K562 (cell line): Measurements from ENCODE around the gene PACS1. TPM values are rescaled to one million over a fixed set of nuclear protein-coding genes. Genes with fewer than 3 reads are reported as not detected.

Experiments
- ATAC-seq: fragments of 200-7000 bp; cut with Tn5 transposase; 3 replicates; pipeline ENCODE4 v1.9.1; 2020; ENCODE audit warnings: moderate library complexity
- BruUV-seq: library from RNA; stranded (reverse); fragments of 400-500 nt; replicated peaks from 2 replicates; lab custom pipeline; 2021; lab: Mats Ljungman, UMichigan
- CTCF ChIA-PET: fragments of 300-600 bp; formaldehyde crosslinking; extraction: SDS; loops from one replicate; lab custom pipeline; 2021; ENCODE audit warnings: low intra/inter-chr PET ratio; lab: Yijun Ruan, JAX
- POLR2A ChIA-PET: fragments of 300-600, 350-650 bp; sonication (Branson Sonifier 250); formaldehyde crosslinking; extraction: SDS; loops from one replicate; lab custom pipeline; 2021; ENCODE audit warnings: antibody characterized with exemption, inconsistent platforms; lab: Yijun Ruan, JAX
- DNase-seq, 4 experiments: peaks; one replicate each; pipeline versions ENCODE4 v3.0.0 to v3.0.0-alpha.2; 2011 to 2018; ENCODE audit warnings: low spot score in 3 of 4, mixed read lengths in 3 of 4; ENCODE audit errors: extremely low read depth in 1 of 4
- FAIRE-seq: peaks from 2 replicates; lab custom pipeline; 2011; peaks lifted over from hg19 to GRCh38; lab: Jason Lieb, UNC
- H2AFZ ChIP-seq: 2 replicates; pipeline ENCODE4 v1.6.0; 2011; ENCODE audit warnings: low read depth, low read length, control low read depth, inconsistent platforms
- H3K27ac ChIP-seq: fragments of 200-600 bp; 3 replicates; pipeline ENCODE4 v1.8.0; 2011; ENCODE audit warnings: low read depth, mild to moderate bottlenecking, control low read depth, inconsistent platforms, low read length, moderate library complexity, mixed read lengths; ENCODE audit errors: extremely low read depth
- H3K27me3 ChIP-seq, 2 experiments: fragments of 300-600 bp in 1 of 2; 2 replicates in 1 of 2; 3 replicates in 1 of 2; pipeline versions ENCODE4 v1.6.0 to v1.8.0; 2011; ENCODE audit warnings: inconsistent platforms in 2 of 2, low read length in 2 of 2, mild to moderate bottlenecking in 1 of 2, mixed read lengths in 1 of 2, moderate library complexity in 1 of 2; ENCODE audit not compliant: control insufficient read depth in 2 of 2, insufficient read depth in 2 of 2
- H3K36me3 ChIP-seq: fragments of 300-600 bp; 3 replicates; pipeline ENCODE4 v1.8.0; 2011; ENCODE audit warnings: mild to moderate bottlenecking, low read length, inconsistent platforms; ENCODE audit not compliant: control insufficient read depth, insufficient read depth
- H3K4me1 ChIP-seq, 2 experiments: fragments of 200-600 bp in 1 of 2; replicated peaks in 1 of 2; 2 replicates in 1 of 2; 3 replicates in 1 of 2; pipeline versions ENCODE4 v1.5.1 to v1.8.0; 2011; ENCODE audit warnings: inconsistent platforms in 2 of 2, low read length in 2 of 2, mild to moderate bottlenecking in 1 of 2, mixed read lengths in 1 of 2, moderate library complexity in 1 of 2; ENCODE audit not compliant: control insufficient read depth in 2 of 2, insufficient read depth in 2 of 2
- H3K4me2 ChIP-seq: 2 replicates; pipeline ENCODE4 v1.6.1; 2011; ENCODE audit warnings: low read length, control low read depth, inconsistent platforms, mixed read lengths; ENCODE audit not compliant: insufficient read depth
- H3K4me3 ChIP-seq: fragments of 200-600 bp; sonication (generic), shearing (Covaris generic); 2 replicates; pipeline ENCODE4 v1.5.1; 2016; ENCODE audit warnings: control low read depth, inconsistent platforms
- H3K79me2 ChIP-seq: fragments of 200-600 bp; 3 replicates; pipeline ENCODE4 v1.8.0; 2011; ENCODE audit warnings: low read length, inconsistent platforms; ENCODE audit not compliant: control insufficient read depth, insufficient read depth
- H3K9ac ChIP-seq, 2 experiments: 2 replicates each; pipeline versions ENCODE4 v1.6.0 to v1.6.1; 2011; ENCODE audit warnings: low read depth in 2 of 2, low read length in 2 of 2, control low read depth in 1 of 2, inconsistent platforms in 1 of 2, mild to moderate bottlenecking in 1 of 2, mixed read lengths in 1 of 2; ENCODE audit not compliant: insufficient read depth in 1 of 2
- H3K9me1 ChIP-seq: one replicate; pipeline ENCODE4 v1.6.0; 2011; ENCODE audit warnings: inconsistent platforms, mild to moderate bottlenecking, low read length, moderate library complexity; ENCODE audit not compliant: control insufficient read depth, insufficient read depth
- H3K9me3 ChIP-seq: replicated peaks from 2 replicates; pipeline ENCODE4 v1.5.1; 2011; ENCODE audit warnings: low read depth, low read length, inconsistent platforms; ENCODE audit not compliant: control insufficient read depth, insufficient read depth
- H4K20me1 ChIP-seq: replicated peaks from 2 replicates; pipeline ENCODE4 v1.6.1; 2011; ENCODE audit warnings: low read length, inconsistent platforms, mixed read lengths; ENCODE audit not compliant: control insufficient read depth, insufficient read depth
- CREB5 ChIP-seq: fragments of 250-450 bp; sonication (Bioruptor Pico); IDR thresholded peaks from 2 replicates; pipeline ENCODE4 v1.5.0; 2020; ENCODE audit warnings: mild to moderate bottlenecking
- HMG20A ChIP-seq: fragments of 450-650 bp; formaldehyde crosslinking; conservative IDR thresholded peaks from 2 replicates; pipeline ENCODE4 v1.4.0; 2020; ENCODE audit warnings: mild to moderate bottlenecking, mixed read lengths
- L3MBTL2 ChIP-seq: fragments of 450-650 bp; IDR thresholded peaks from 2 replicates; pipeline ENCODE4 v1.6.1; 2016; ENCODE audit warnings: mild to moderate bottlenecking, moderate library complexity
- LARP7 ChIP-seq: fragments of 450-650 bp; IDR thresholded peaks from 2 replicates; pipeline ENCODE4 v1.6.1; 2016
- MAFK ChIP-seq: IDR thresholded peaks from 2 replicates; pipeline ENCODE4 v1.6.1; 2011; ENCODE audit warnings: low read length, improper control_type of control experiment
- MEIS2 ChIP-seq: fragments of 450-650 bp; IDR thresholded peaks from 2 replicates; pipeline ENCODE4 v1.6.1; 2014; ENCODE audit warnings: mild to moderate bottlenecking; ENCODE audit not compliant: partially characterized antibody
- POLR2G ChIP-seq: fragments of 200-400 bp; formaldehyde crosslinking; IDR thresholded peaks from 2 replicates; pipeline ENCODE4 v1.6.1; 2017; ENCODE audit warnings: low read depth, mild to moderate bottlenecking, antibody characterized with exemption, low read length, moderate library complexity
- RFX5 ChIP-seq: IDR thresholded peaks from 2 replicates; pipeline ENCODE4 v1.6.1; 2011; ENCODE audit warnings: low read depth, mild to moderate bottlenecking, improper control_type of control experiment, low read length
- SMARCA5 ChIP-seq: fragments of 450-650 bp; IDR thresholded peaks from 2 replicates; pipeline ENCODE4 v1.6.1; 2016
- UBTF ChIP-seq, 2 experiments: IDR thresholded peaks; 2 replicates each; pipeline ENCODE4 v1.6.1; 2012; ENCODE audit warnings: improper control_type of control experiment in 2 of 2, low read depth in 2 of 2, low read length in 2 of 2, borderline replicate concordance in 1 of 2
- ZFP36 ChIP-seq: fragments of 150-350 bp; IDR thresholded peaks from 2 replicates; pipeline ENCODE4 v1.6.1; 2018; ENCODE audit warnings: low read length, low read depth; ENCODE audit not compliant: partially characterized antibody
- ZNF140 ChIP-seq: fragments of 250-450 bp; sonication (Bioruptor Pico); IDR thresholded peaks from 2 replicates; pipeline ENCODE4 v1.8.0; 2021; ENCODE audit warnings: moderate library complexity, mild to moderate bottlenecking, inconsistent platforms
- WGBS: fragments of 100-300 bp; shearing (Covaris generic); methylation state at CpG from one replicate; pipeline ENCODE4 v1.1.6; 2016; ENCODE audit warnings: low coverage, mixed read lengths; ENCODE audit not compliant: insufficient coverage; ENCODE audit errors: missing lambda C conversion rate; 5-methylcytosine and 5-hydroxymethylcytosine counted together
- in situ Hi-C: fragments of 300-500 bp; cut with MboI; formaldehyde crosslinking; loops from 4 replicates; pipeline ENCODE4 v1.15.0; 2018; ENCODE audit warnings: inconsistent platforms, mixed read lengths
- intact Hi-C: fragments of 100-400 bp; cut with micrococcal nuclease; formaldehyde crosslinking; loops from 2 replicates; pipeline ENCODE4 v1.14.2; 2022
- polyA plus RNA-seq, 8 experiments: library from polyadenylated mRNA; depleted of rRNA in 4 of 8; stranded (reverse) in 5 of 8; unstranded in 3 of 8; fragments of >200 nt; fragmentation: Nextera tagmentation in 2 of 8; fragmentation: Illumina TruSeq in 1 of 8; extraction: Ambion mirVana in 2 of 8; extraction: Trizol in 1 of 8; gene quantifications; 2 replicates each; pipeline versions ENCODE4 v1.2.1 to v1.2.3, GENCODE V29; 2011 to 2014; ENCODE audit warnings: inconsistent platforms in 1 of 8, missing spikeins in 1 of 8
- total RNA-seq, 7 experiments: library from RNA; depleted of rRNA in 6 of 7; stranded (reverse); fragments of >200 nt in 6 of 7; fragmentation: Illumina TruSeq in 2 of 7; extraction: Trizol in 2 of 7; gene quantifications; 2 replicates each; pipeline versions ENCODE4 v1.2.1 to v1.2.3, GENCODE V29; 2011 to 2021; ENCODE audit warnings: low replicate concordance in 1 of 7

PACS1 gene
- total and polyA plus RNA-seq, 9 of the 15 experiments (the other 6 are each of a cell fraction or from before 2014, with no cell fraction given): 0.34 to 28.1 (median 8.5) TPM

DNA sequence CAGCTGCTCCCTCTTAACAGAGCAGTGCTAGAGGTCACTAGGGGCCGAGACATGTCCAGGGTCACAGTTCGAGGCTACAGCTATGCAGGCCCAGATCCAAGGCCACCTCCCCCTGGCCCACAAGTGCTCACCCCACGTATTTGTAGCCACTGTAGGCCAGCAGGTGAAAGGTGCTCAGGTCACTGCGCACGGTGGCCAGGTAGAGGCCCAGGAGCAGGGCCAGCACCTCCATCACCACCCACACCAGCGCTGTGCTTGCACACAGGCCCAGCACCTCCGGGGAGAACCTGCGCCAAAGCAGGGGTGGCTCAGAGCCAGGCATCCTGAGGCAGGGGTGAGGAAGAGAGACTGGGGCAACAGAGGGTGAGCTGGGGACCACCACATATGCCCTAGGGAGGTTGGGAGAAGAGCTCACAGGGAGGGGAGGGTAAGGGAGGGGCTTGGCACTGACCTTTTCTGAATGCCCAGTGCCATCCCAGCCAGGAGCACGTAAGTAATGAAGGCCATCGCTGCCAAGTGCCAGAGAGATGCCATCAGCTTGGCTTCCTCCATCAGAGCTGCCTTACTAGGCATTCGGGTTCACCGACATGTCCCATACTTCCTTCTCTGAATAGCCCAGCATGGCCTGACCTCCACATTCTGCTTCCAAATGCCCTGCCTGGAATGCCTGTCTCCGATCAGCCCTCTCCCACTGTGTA is 215.3 kb downstream of the PACS1 start:
- no peak for ATAC-seq
- no peak overlapping the region for H3K4me3 ChIP-seq
- H4K20me1 ChIP-seq: peaks cover 14% of the 10 kb centered on the region
- no peak for FAIRE-seq
- H3K9me3 ChIP-seq: no peaks in the 10 kb centered on the region
- H3K79me2 ChIP-seq: peaks cover 24% of the 10 kb centered on the region
- intact Hi-C loops (no loop called here), in situ Hi-C loops (no loop called here)
- BruUV-seq: no TSS peak
- TF ChIP-seq ZNF140 (CRISPR knock-in tag) (no peak), POLR2G (peak; percentile 38; the same call in 1 of the 2 replicates)
- WGBS: 89% methylated on average over 11 of the region's 13 CpGs
- no peaks in the 10 kb centered on the region for H3K27me3 ChIP-seq
- peaks cover 4% of the 10 kb centered on the region for H3K9me1 ChIP-seq
- H3K4me2 ChIP-seq: no peak overlapping the region
- H2AFZ ChIP-seq: no peak overlapping the region
- ChIA-PET CTCF (no interaction called here), POLR2A (interaction anchor here (0.8 to 1.4 kb wide), 2 partner anchors 24 to 27 kb away, joined by 3 to 7 read pairs; no protein-coding TSS in a partner anchor)
- H3K36me3 ChIP-seq: peaks cover 37% of the 10 kb centered on the region; the same call in 2 of the 3 replicates
- no peak overlapping the region for H3K27ac ChIP-seq
- no peak for DNase-seq
- H3K9ac ChIP-seq: peak overlapping the region in 1 of 2 experiments; percentile 69; a peak in 2 of 4 replicates
- H3K4me1 ChIP-seq: peaks cover 20 to 64% of the 10 kb centered on the region in 2 experiments

GRCh38 chr11:66286699-66287098 is 216.6 kb downstream of the PACS1 start:
- Histone ChIP-seq H3K4me2 (no peak overlapping the region), H3K27me3 (no peaks in the 10 kb centered on the region), H2AFZ (no peak overlapping the region), H4K20me1 (peaks cover 13% of the 10 kb centered on the region), H3K9me1 (peaks cover 4% of the 10 kb centered on the region), H3K36me3 (peaks cover 37% of the 10 kb centered on the region; the same call in 2 of the 3 replicates), H3K4me1 (peaks cover 21 to 61% of the 10 kb centered on the region in 2 experiments), H3K27ac (no peak overlapping the region), H3K79me2 (peaks cover 24% of the 10 kb centered on the region), H3K4me3 (no peak overlapping the region), H3K9ac (peak overlapping the region in 1 of 2 experiments; percentile 68; a peak in 2 of 4 replicates), H3K9me3 (no peaks in the 10 kb centered on the region)
- ATAC-seq: no peak
- no peak for DNase-seq
- FAIRE-seq: no peak
- CTCF ChIA-PET: no interaction called here
- BruUV-seq: no TSS peak
- WGBS: 78% methylated on average over 5 of the region's 5 CpGs
- POLR2A ChIA-PET: interaction anchor here (0.8 to 1.4 kb wide), 3 partner anchors 10 to 26 kb away, joined by 3 to 7 read pairs (median 5); no protein-coding TSS in a partner anchor
- in situ Hi-C loops (no loop called here), intact Hi-C loops (no loop called here)
- no peak for TF ChIP-seq LARP7
- no peak for TF ChIP-seq HMG20A (CRISPR knock-in tag)
- no peak for TF ChIP-seq SMARCA5
- no peak for TF ChIP-seq MEIS2
- no peak for TF ChIP-seq MAFK
- no peak for TF ChIP-seq ZFP36
- TF ChIP-seq UBTF (IDR thresholded peaks at IDR 0.05; ENCODE audit: borderline replicate concordance in 1 of 2, low read depth in 2 of 2, low read length in 2 of 2): no peak
- no peak for TF ChIP-seq RFX5
- TF ChIP-seq CREB5 (CRISPR knock-in tag): no peak
- TF ChIP-seq L3MBTL2: no peak
